Mesodermal cell (in vitro differentiated cells): ENCODE measurements around the gene NFATC3.

Experiments
- H3K27ac ChIP-seq: 2 replicates; pipeline ENCODE4 v1.7.0; 2013; ENCODE audit warnings: mild to moderate bottlenecking, low read depth, low read length, moderate library complexity; ENCODE audit not compliant: severe bottlenecking
- H3K36me3 ChIP-seq: 2 replicates; pipeline ENCODE4 v1.7.1; 2013; ENCODE audit warnings: mild to moderate bottlenecking, low read length, moderate library complexity; ENCODE audit not compliant: control insufficient read depth, insufficient read depth
- H3K4me1 ChIP-seq: one replicate; pipeline ENCODE4 v1.7.1; 2013; ENCODE audit warnings: mild to moderate bottlenecking, low read length; ENCODE audit not compliant: insufficient read depth, control insufficient read depth, poor library complexity, severe bottlenecking
- H3K4me3 ChIP-seq: 2 replicates; pipeline ENCODE4 v1.7.0; 2013; ENCODE audit warnings: low read length, control low read depth, mild to moderate bottlenecking; ENCODE audit not compliant: insufficient read depth, poor library complexity, severe bottlenecking; ENCODE audit errors: extremely low read depth
- H3K9me3 ChIP-seq: 2 replicates; pipeline ENCODE4 v1.7.1; 2013; ENCODE audit warnings: mild to moderate bottlenecking, low read length, moderate library complexity; ENCODE audit not compliant: control insufficient read depth
- WGBS, 2 experiments: methylation state at CpG; one replicate each; pipeline ENCODE4 v1.1.5; 2013; ENCODE audit warnings: missing lambda C conversion rate in 2 of 2; ENCODE audit not compliant: insufficient coverage in 2 of 2; 5-methylcytosine and 5-hydroxymethylcytosine counted together

NFATC3 gene

GRCh38 chr16:68073902-68074760 lies 11.0 kb upstream of the NFATC3 start:
- 92 to 96% methylated on average over 9 of the region's 9 CpGs for WGBS, 2 experiments
- no peaks in the 10 kb centered on the region for H3K9me3 ChIP-seq
- no peak overlapping the region for H3K4me3 ChIP-seq
- H3K36me3 ChIP-seq: peaks cover 70% of the 10 kb centered on the region
- no peak overlapping the region for H3K27ac ChIP-seq
- peaks cover 6% of the 10 kb centered on the region for H3K4me1 ChIP-seq

- Histone ChIP-seq H3K4me1 (peaks cover 8% of the 10 kb centered on the region), H3K27ac (no peak overlapping the region), H3K9me3 (no peaks in the 10 kb centered on the region), H3K36me3 (peaks cover 71% of the 10 kb centered on the region), H3K4me3 (no peak overlapping the region)
- 96 to 98% methylated on average over 4 of the region's 6 CpGs for WGBS, 2 experiments
These were observed 10.2 kb upstream of the NFATC3 start for GRCh38 chr16:68074850-68075555.

- Histone ChIP-seq H3K36me3 (peaks cover 62% of the 10 kb centered on the region), H3K4me1 (peaks cover 3% of the 10 kb centered on the region), H3K27ac (no peak overlapping the region), H3K4me3 (no peak overlapping the region), H3K9me3 (no peaks in the 10 kb centered on the region)
- 84 to 100% methylated on average over 3 of the region's 3 CpGs for WGBS, 2 experiments
These were observed 9.2 kb upstream of the NFATC3 start for GRCh38 chr16:68075980-68076379.

GRCh38 chr16:68076560-68076959 lies 8.6 kb upstream of the NFATC3 start:
- no peak overlapping the region for H3K4me3 ChIP-seq
- H3K36me3 ChIP-seq: peaks cover 56% of the 10 kb centered on the region
- H3K9me3 ChIP-seq: no peaks in the 10 kb centered on the region
- peaks cover 3% of the 10 kb centered on the region for H3K4me1 ChIP-seq
- WGBS, 2 experiments: 63 to 100% methylated on average over 1 to 2 of the region's 3 CpGs
- no peak overlapping the region for H3K27ac ChIP-seq

- H3K4me3 ChIP-seq: no peak overlapping the region
- H3K36me3 ChIP-seq: peaks cover 46% of the 10 kb centered on the region
- WGBS, 2 experiments: 93 to 100% methylated on average over 6 of the region's 7 CpGs
- no peaks in the 10 kb centered on the region for H3K9me3 ChIP-seq
- no peak overlapping the region for H3K27ac ChIP-seq
- H3K4me1 ChIP-seq: peaks cover 5% of the 10 kb centered on the region
These were observed 7.1 kb upstream of the NFATC3 start for GRCh38 chr16:68077866-68078700.

GRCh38 chr16:68078701-68079375 lies 6.3 kb upstream of the NFATC3 start:
- 96 to 98% methylated on average over 8 of the region's 8 CpGs for WGBS, 2 experiments
- H3K27ac ChIP-seq: no peak overlapping the region
- H3K4me1 ChIP-seq: peaks cover 10% of the 10 kb centered on the region
- peaks cover 43% of the 10 kb centered on the region for H3K36me3 ChIP-seq
- H3K9me3 ChIP-seq: no peaks in the 10 kb centered on the region
- no peak overlapping the region for H3K4me3 ChIP-seq

GRCh38 chr16:68079376-68079625 lies 5.9 kb upstream of the NFATC3 start:
- no peaks in the 10 kb centered on the region for H3K9me3 ChIP-seq
- H3K36me3 ChIP-seq: peaks cover 39% of the 10 kb centered on the region
- H3K27ac ChIP-seq: no peak overlapping the region
- H3K4me1 ChIP-seq: peaks cover 15% of the 10 kb centered on the region
- H3K4me3 ChIP-seq: no peak overlapping the region

GRCh38 chr16:68079626-68080344 lies 5.4 kb upstream of the NFATC3 start:
- Histone ChIP-seq H3K36me3 (peaks cover 34% of the 10 kb centered on the region), H3K9me3 (no peaks in the 10 kb centered on the region), H3K27ac (no peak overlapping the region), H3K4me3 (no peak overlapping the region), H3K4me1 (peaks cover 17% of the 10 kb centered on the region)
- 73 to 88% methylated on average over 11 to 12 of the region's 13 CpGs for WGBS, 2 experiments

GRCh38 chr16:68081861-68082628 lies 3.1 kb upstream of the NFATC3 start:
- H3K4me1 ChIP-seq: peaks cover 17% of the 10 kb centered on the region
- no peaks in the 10 kb centered on the region for H3K9me3 ChIP-seq
- no peak overlapping the region for H3K27ac ChIP-seq
- H3K4me3 ChIP-seq: no peak overlapping the region
- H3K36me3 ChIP-seq: peaks cover 19% of the 10 kb centered on the region
